Pancreas (tissue), 10 donors: ENCODE data around the gene SERINC5. TPM values are rescaled to one million over a fixed set of nuclear protein-coding genes. Genes with fewer than 3 reads are reported as not detected.

Source experiments
- ATAC-seq, 4 donors: fragments of 200-7000 bp; cut with Tn5 transposase; one replicate each; pipeline versions ENCODE4 v1.8.0 to v1.9.1; 2020; ENCODE audit warnings: mild to moderate bottlenecking in 4 of 4, moderate library complexity in 4 of 4
- DNase-seq, 6 donors: peaks; one replicate each; pipeline ENCODE4 v3.0.0-alpha.2; 2020
- FAIRE-seq: peaks from 2 replicates; lab custom pipeline; 2012; peaks lifted over from hg19 to GRCh38; lab: Jason Lieb, UNC
- H3K27ac ChIP-seq, 4 donors: fragments of 200-600 bp; sonication (generic); 1 replicate in 3 of 4; 2 replicates in 1 of 4; pipeline versions ENCODE4 v1.5.0 to v1.8.0; 2020
- H3K27me3 ChIP-seq, 4 donors: fragments of 200-600 bp; one replicate each; pipeline ENCODE4 v1.8.0; 2021
- H3K36me3 ChIP-seq, 3 donors: fragments of 200-600 bp; sonication (generic) in 1 of 3; one replicate each; pipeline versions ENCODE4 v1.5.0 to v1.8.0; 2020 to 2021
- H3K4me1 ChIP-seq, 3 donors: fragments of 200-600 bp; one replicate each; pipeline ENCODE4 v1.8.0; 2021
- H3K4me3 ChIP-seq, 4 donors: fragments of 200-600 bp; sonication (generic) in 2 of 4; one replicate each; pipeline versions ENCODE4 v1.5.0 to v1.8.0; 2020 to 2021
- H3K9me3 ChIP-seq, 4 donors: fragments of 200-600 bp; one replicate each; pipeline ENCODE4 v1.8.0; 2021
- WGBS, 2 donors: extraction: QIAGEN DNeasy Blood & Tissue Kit; methylation state at CpG; one replicate each; pipeline ENCODE4 v1.1.7; 2013; 5-methylcytosine and 5-hydroxymethylcytosine counted together
- intact Hi-C, 3 donors: fragments of 100-400 bp; cut with DNase I; formaldehyde crosslinking; loops; one replicate each; pipeline versions ENCODE4 v1.11.1 to v1.14.2; 2022
- polyA plus RNA-seq, 2 donors: library from polyadenylated mRNA; stranded (reverse); fragments of 200-250 nt; gene quantifications; one replicate each; pipeline ENCODE4 v1.2.3, GENCODE V29; 2013
- total RNA-seq, 6 donors: library from RNA; stranded (reverse); fragmentation: NEBNext Ultra II Directional in 4 of 6; extraction: Animal tissue kit (Norgen Biotek cat#: 25700) in 4 of 6; gene quantifications; one replicate each; pipeline versions ENCODE4 v1.2.1 to v1.2.4, GENCODE V29; 2021 to 2023
- TF ChIP-seq, protein P1 (sequence below), 4 donors: fragments of 200-600 bp; sonication (generic) in 3 of 4; IDR thresholded peaks; one replicate each; pipeline versions ENCODE4 v1.5.0 to v1.8.0; 2021; ENCODE audit warnings: antibody characterized with exemption in 4 of 4
- donor health status: healthy with polysubstance abuse.
- donor health status: DM: no; HTN: no; CAD: no; lungs with moderate emphysema.
- donor health status: DM: no; HTN: no; CAD: no.
- donor health status: control.
- donor health status: control.
- donor health status: Bipolar disorder and iron deficiency.
- donor health status: DM: yes; HTN: yes; CAD: no.
- donor health status: DM: no; HTN: no; CAD: no.
- donor health status: DM: no; HTN: no; CAD: no.
- donor health status: DM: yes; HTN: yes; CAD: no.

The SERINC5 gene
- total and polyA plus RNA-seq, 8 donors, result 3.7 to 43.2 (median 14.8) TPM

DNA sequence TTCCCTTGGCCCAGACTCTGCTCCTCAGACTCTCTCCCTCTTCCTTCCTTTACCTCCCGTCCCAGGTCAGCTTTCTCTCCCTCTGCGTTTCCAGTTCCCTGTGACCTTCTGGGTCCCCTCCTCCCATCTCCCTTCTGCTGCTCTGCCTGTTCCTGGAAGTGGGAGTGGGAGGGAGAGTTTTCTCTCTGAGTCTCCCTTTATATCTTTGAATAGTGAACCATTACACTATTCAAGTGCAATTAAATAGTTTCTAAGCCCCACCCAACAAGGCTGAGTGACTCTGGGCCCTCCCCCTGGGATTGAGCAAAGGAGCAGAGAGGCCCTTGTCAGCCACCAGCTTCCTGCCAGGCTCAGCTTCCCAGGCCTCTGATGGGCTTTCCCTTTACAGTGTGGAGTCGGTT, 185.9 kb downstream of the SERINC5 start:
- DNase-seq (no peak), FAIRE-seq (no peak), ATAC-seq (peak in 2 of 4 donors; percentile 33 to 45)
- no peaks in the 10 kb centered on the region for H3K36me3 ChIP-seq
- TF ChIP-seq, protein P1, sequence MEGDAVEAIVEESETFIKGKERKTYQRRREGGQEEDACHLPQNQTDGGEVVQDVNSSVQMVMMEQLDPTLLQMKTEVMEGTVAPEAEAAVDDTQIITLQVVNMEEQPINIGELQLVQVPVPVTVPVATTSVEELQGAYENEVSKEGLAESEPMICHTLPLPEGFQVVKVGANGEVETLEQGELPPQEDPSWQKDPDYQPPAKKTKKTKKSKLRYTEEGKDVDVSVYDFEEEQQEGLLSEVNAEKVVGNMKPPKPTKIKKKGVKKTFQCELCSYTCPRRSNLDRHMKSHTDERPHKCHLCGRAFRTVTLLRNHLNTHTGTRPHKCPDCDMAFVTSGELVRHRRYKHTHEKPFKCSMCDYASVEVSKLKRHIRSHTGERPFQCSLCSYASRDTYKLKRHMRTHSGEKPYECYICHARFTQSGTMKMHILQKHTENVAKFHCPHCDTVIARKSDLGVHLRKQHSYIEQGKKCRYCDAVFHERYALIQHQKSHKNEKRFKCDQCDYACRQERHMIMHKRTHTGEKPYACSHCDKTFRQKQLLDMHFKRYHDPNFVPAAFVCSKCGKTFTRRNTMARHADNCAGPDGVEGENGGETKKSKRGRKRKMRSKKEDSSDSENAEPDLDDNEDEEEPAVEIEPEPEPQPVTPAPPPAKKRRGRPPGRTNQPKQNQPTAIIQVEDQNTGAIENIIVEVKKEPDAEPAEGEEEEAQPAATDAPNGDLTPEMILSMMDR (IDR thresholded peaks at IDR 0.05), result no peak
- H3K9me3 ChIP-seq, result no peaks in the 10 kb centered on the region
- no peaks in the 10 kb centered on the region for H3K27me3 ChIP-seq
- no peak overlapping the region for H3K27ac ChIP-seq
- no peak overlapping the region for H3K4me3 ChIP-seq
- 43 to 47% methylated on average over 3 of the region's 3 CpGs for WGBS, 2 donors
- no peaks in the 10 kb centered on the region for H3K4me1 ChIP-seq
- intact Hi-C loops, result no loop called here

DNA sequence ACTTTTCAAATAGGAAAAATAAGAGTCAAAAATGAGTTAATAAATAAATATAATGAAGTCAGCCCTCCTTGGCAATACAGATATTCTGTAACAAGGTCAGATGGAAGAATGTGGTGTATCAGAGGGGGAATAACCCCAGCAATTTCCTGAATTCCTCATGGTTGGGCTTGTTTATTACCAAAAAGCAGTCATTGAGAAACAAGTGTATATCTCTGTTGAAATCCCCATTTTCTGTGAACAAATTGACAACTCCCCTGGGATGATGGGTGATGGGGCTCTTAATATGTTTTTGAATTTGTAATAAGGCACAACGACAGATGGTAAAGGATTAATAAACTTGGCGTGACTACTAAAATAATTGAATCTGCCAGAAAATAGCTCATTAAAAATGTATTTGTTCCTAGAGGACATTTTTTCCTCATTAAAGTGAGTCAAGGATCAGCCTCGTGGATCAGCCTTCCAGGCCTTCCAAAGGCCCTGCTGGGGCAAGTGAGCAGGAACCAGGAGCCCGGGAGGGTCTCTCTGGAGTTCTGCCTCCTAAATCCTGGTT, 186.5 kb downstream of the SERINC5 start:
- TF ChIP-seq, protein P1 (IDR thresholded peaks at IDR 0.05), result no peak
- DNase-seq (no peak), FAIRE-seq (no peak), ATAC-seq (peak in 1 of 4 donors; percentile 38)
- intact Hi-C loops, result no loop called here
- no peak overlapping the region for H3K27ac ChIP-seq
- H3K4me3 ChIP-seq, result no peak overlapping the region
- no peaks in the 10 kb centered on the region for H3K9me3 ChIP-seq
- no peaks in the 10 kb centered on the region for H3K36me3 ChIP-seq
- H3K27me3 ChIP-seq, result no peaks in the 10 kb centered on the region
- 65 to 74% methylated on average over 4 of the region's 4 CpGs for WGBS, 2 donors
- no peaks in the 10 kb centered on the region for H3K4me1 ChIP-seq

- no peak for FAIRE-seq
- no peaks in the 10 kb centered on the region for H3K9me3 ChIP-seq
- 80 to 84% methylated on average over 4 of the region's 4 CpGs for WGBS, 2 donors
Measured at GRCh38 chr5:80068775-80069174, 187.1 kb downstream of the SERINC5 start.

DNA sequence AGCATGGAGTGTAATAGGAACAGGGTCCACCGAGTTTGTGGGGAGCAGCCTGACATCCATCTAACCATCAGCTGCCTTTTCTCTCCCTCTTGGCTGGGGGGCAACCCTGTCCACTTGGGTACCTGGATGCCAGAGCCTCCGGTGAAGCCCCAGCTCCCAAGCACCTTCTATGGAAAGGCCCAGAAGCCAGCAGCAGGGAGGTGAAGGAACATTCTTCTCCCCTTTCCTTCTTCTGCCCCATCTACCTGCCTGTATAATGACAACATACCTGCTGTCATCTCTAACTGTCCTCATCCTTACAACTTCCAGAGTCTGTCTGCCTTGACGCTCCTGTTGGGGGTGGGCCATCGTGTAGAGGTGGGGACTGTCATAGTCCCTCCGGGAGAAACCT, 187.6 kb downstream of the SERINC5 start:
- no peaks in the 10 kb centered on the region for H3K36me3 ChIP-seq
- no peaks in the 10 kb centered on the region for H3K4me1 ChIP-seq
- no peaks in the 10 kb centered on the region for H3K9me3 ChIP-seq
- no peak for FAIRE-seq
- no peaks in the 10 kb centered on the region for H3K27me3 ChIP-seq
- intact Hi-C loops, result no loop called here
- 79 to 91% methylated on average over 5 of the region's 5 CpGs for WGBS, 2 donors
- no peak for ATAC-seq
- TF ChIP-seq, protein P1 (IDR thresholded peaks at IDR 0.05), result no peak
- no peak overlapping the region for H3K27ac ChIP-seq
- H3K4me3 ChIP-seq, result no peak overlapping the region
- DNase-seq, result no peak

More at GRCh38 chr5:80068775-80069174, 187.1 kb downstream of the SERINC5 start:
- Histone ChIP-seq H3K27ac (no peak overlapping the region), H3K4me1 (no peaks in the 10 kb centered on the region), H3K27me3 (no peaks in the 10 kb centered on the region), H3K4me3 (no peak overlapping the region), H3K36me3 (no peaks in the 10 kb centered on the region)
- TF ChIP-seq, protein P1 (IDR thresholded peaks at IDR 0.05), result no peak
- intact Hi-C loops, result no loop called here
- ATAC-seq (no peak), DNase-seq (no peak)

- Histone ChIP-seq H3K27ac (no peak overlapping the region), H3K4me1 (no peaks in the 10 kb centered on the region), H3K4me3 (no peak overlapping the region), H3K27me3 (no peaks in the 10 kb centered on the region), H3K9me3 (no peaks in the 10 kb centered on the region), H3K36me3 (no peaks in the 10 kb centered on the region)
- intact Hi-C loops, result no loop called here
- no peak for FAIRE-seq
- no peak for ATAC-seq
- 85 to 91% methylated on average over 8 of the region's 8 CpGs for WGBS, 2 donors
- DNase-seq, result no peak
- TF ChIP-seq, protein P1 (IDR thresholded peaks at IDR 0.05), result no peak
Measured at GRCh38 chr5:80067531-80068245, 188.2 kb downstream of the SERINC5 start.
